ENCODE data around the gene TPST1.

- TF ChIP-seq CTCF (IDR thresholded peaks at IDR 0.05; ENCODE audit: low read depth, low read length) (no peak), EZH2phosphoT487 (IDR thresholded peaks at IDR 0.05; ENCODE audit: low read depth) (no peak)
Observed at GRCh38 chr7:66258409-66258808, 53.3 kb downstream of the TPST1 start.
